GM12878 (cell line): ENCODE results near the gene PAOX. TPM values are rescaled to one million over a fixed set of nuclear protein-coding genes. Genes with fewer than 3 reads are reported as not detected.
A peak's percentile ranks its signal among the peaks of the same experiment; 100 is the strongest.

Source experiments
- ATAC-seq: fragments of 200-7000 bp; cut with Tn5 transposase; 3 replicates; pipeline ENCODE4 v1.9.1; 2020; ENCODE audit warnings: mild to moderate bottlenecking, moderate library complexity
- BruUV-seq: library from RNA; stranded (reverse); fragments of 400-500 nt; replicated peaks from 2 replicates; lab custom pipeline; 2021; lab: Mats Ljungman, UMichigan
- CTCF ChIA-PET: fragments of 300-600 bp; sonication (Branson Sonifier 250); formaldehyde crosslinking; extraction: SDS; loops from one replicate; lab custom pipeline; 2021; ENCODE audit warnings: inconsistent platforms; lab: Yijun Ruan, JAX
- POLR2A ChIA-PET: fragments of 350-600 bp; formaldehyde crosslinking; extraction: SDS; loops from one replicate; lab custom pipeline; 2021; ENCODE audit warnings: inconsistent platforms; lab: Charles Lee
- RAD21 ChIA-PET: fragments of 300-600 bp; sonication (Branson Sonifier 250); formaldehyde crosslinking; loops from one replicate; lab custom pipeline; 2023; ENCODE audit warnings: antibody characterized with exemption; ENCODE audit not compliant: unreplicated experiment; lab: Charles Lee
- SMC1A ChIA-PET: fragments of 300-600 bp; sonication (Branson Sonifier 250); formaldehyde crosslinking; loops from one replicate; lab custom pipeline; 2023; ENCODE audit not compliant: unreplicated experiment, uncharacterized antibody; lab: Charles Lee
- DNase-seq: peaks from one replicate; pipeline ENCODE4 v3.0.0-alpha.2; 2011; ENCODE audit warnings: low read depth, low spot score
- FAIRE-seq: peaks from 3 replicates; lab custom pipeline; 2011; peaks lifted over from hg19 to GRCh38; lab: Jason Lieb, UNC
- H2AFZ ChIP-seq: 2 replicates; pipeline ENCODE4 v1.6.0; 2011; ENCODE audit warnings: low read depth, low read length, control low read depth; ENCODE audit not compliant: control insufficient read depth
- H3K27ac ChIP-seq: 2 replicates; pipeline ENCODE4 v1.5.1; 2011; ENCODE audit warnings: control low read depth; ENCODE audit not compliant: control insufficient read depth, insufficient read depth
- H3K27me3 ChIP-seq, 2 experiments: replicated peaks in 1 of 2; 2 replicates each; pipeline versions ENCODE4 v1.6.0 to v1.6.1; 2011; ENCODE audit warnings: low read length in 1 of 2; ENCODE audit not compliant: control insufficient read depth in 2 of 2, insufficient read depth in 2 of 2
- H3K36me3 ChIP-seq, 2 experiments: 2 replicates each; pipeline ENCODE4 v1.5.1; 2011; ENCODE audit warnings: low read length in 1 of 2; ENCODE audit not compliant: control insufficient read depth in 2 of 2, insufficient read depth in 2 of 2
- H3K4me1 ChIP-seq: 2 replicates; pipeline ENCODE4 v1.6.1; 2011; ENCODE audit warnings: mild to moderate bottlenecking, low read length, moderate library complexity, mixed read lengths; ENCODE audit not compliant: control insufficient read depth, insufficient read depth
- H3K4me2 ChIP-seq: 2 replicates; pipeline ENCODE4 v1.6.0; 2011; ENCODE audit warnings: control low read depth; ENCODE audit not compliant: control insufficient read depth, insufficient read depth
- H3K4me3 ChIP-seq: fragments of 200-600 bp; sonication (generic); 2 replicates; pipeline ENCODE4 v1.5.1; 2016
- H3K79me2 ChIP-seq: 2 replicates; pipeline ENCODE4 v1.6.0; 2011; ENCODE audit warnings: low read length; ENCODE audit not compliant: control insufficient read depth, insufficient read depth
- H3K9ac ChIP-seq: 2 replicates; pipeline ENCODE4 v1.8.0; 2011; ENCODE audit warnings: low read length, control low read depth, mixed read lengths; ENCODE audit not compliant: control insufficient read depth, insufficient read depth
- H3K9me3 ChIP-seq: replicated peaks from 3 replicates; pipeline ENCODE4 v1.5.1; 2011; ENCODE audit warnings: mild to moderate bottlenecking, low read length; ENCODE audit not compliant: control insufficient read depth, insufficient read depth
- H4K20me1 ChIP-seq: 2 replicates; pipeline ENCODE4 v1.6.0; 2011; ENCODE audit not compliant: control insufficient read depth, insufficient read depth
- BHLHE40 ChIP-seq, 2 experiments: fragments of 450-650 bp in 1 of 2; IDR thresholded peaks; 2 replicates each; pipeline ENCODE4 v1.6.1; 2011 to 2017; ENCODE audit warnings: low read depth in 2 of 2, borderline replicate concordance in 1 of 2, improper control_type of control experiment in 1 of 2, low read length in 1 of 2, mild to moderate bottlenecking in 1 of 2
- BRCA1 ChIP-seq: IDR thresholded peaks from 2 replicates; pipeline ENCODE4 v1.6.1; 2011; ENCODE audit warnings: low read depth, low read length, improper control_type of control experiment
- CBFB ChIP-seq: IDR thresholded peaks from 2 replicates; pipeline ENCODE4 v1.6.1; 2016; ENCODE audit warnings: antibody characterized with exemption, low read depth
- CHD2 ChIP-seq: IDR thresholded peaks from 2 replicates; pipeline ENCODE4 v1.6.1; 2011; ENCODE audit warnings: low read depth, low read length, improper control_type of control experiment, borderline replicate concordance
- CHD4 ChIP-seq: fragments of 200-600 bp; sonication (generic); IDR thresholded peaks from 2 replicates; pipeline ENCODE4 v1.6.1; 2016; ENCODE audit warnings: mild to moderate bottlenecking
- EGR1 ChIP-seq, 2 experiments: IDR thresholded peaks; 1 replicate in 1 of 2; 2 replicates in 1 of 2; pipeline ENCODE4 v1.6.1; 2011 to 2012; ENCODE audit warnings: low read depth in 2 of 2, low read length in 2 of 2, borderline replicate concordance in 1 of 2, mild to moderate bottlenecking in 1 of 2, moderate library complexity in 1 of 2
- HCFC1 ChIP-seq: fragments of 150-350 bp; IDR thresholded peaks from 2 replicates; pipeline ENCODE4 v1.6.1; 2014; ENCODE audit warnings: low read length
- IKZF1 ChIP-seq: fragments of 450-650 bp; conservative IDR thresholded peaks from 2 replicates; pipeline ENCODE4 v1.6.1; 2017; ENCODE audit warnings: antibody characterized with exemption, mild to moderate bottlenecking
- RCOR1 ChIP-seq: conservative IDR thresholded peaks from 2 replicates; pipeline ENCODE4 v1.6.1; 2012; ENCODE audit warnings: low read depth, low read length, improper control_type of control experiment
- RFX5 ChIP-seq: IDR thresholded peaks from 2 replicates; pipeline ENCODE4 v1.6.1; 2011; ENCODE audit warnings: low read depth, low read length, improper control_type of control experiment
- SMARCA5 ChIP-seq: fragments of 450-650 bp; IDR thresholded peaks from 2 replicates; pipeline ENCODE4 v1.6.1; 2017; ENCODE audit warnings: mild to moderate bottlenecking
- STAT3 ChIP-seq: IDR thresholded peaks from 2 replicates; pipeline ENCODE4 v1.6.1; 2011; ENCODE audit warnings: low read depth, low read length, improper control_type of control experiment
- YY1 ChIP-seq: IDR thresholded peaks from 2 replicates; pipeline ENCODE4 v1.6.1; 2011; ENCODE audit warnings: low read depth, mild to moderate bottlenecking, low read length
- ZNF207 ChIP-seq: fragments of 450-650 bp; IDR thresholded peaks from 2 replicates; pipeline ENCODE4 v1.6.1; 2014; ENCODE audit warnings: antibody characterized with exemption, mild to moderate bottlenecking, borderline replicate concordance
- ZNF687 ChIP-seq: fragments of 450-650 bp; IDR thresholded peaks from 2 replicates; pipeline ENCODE4 v1.6.1; 2017; ENCODE audit warnings: mild to moderate bottlenecking, moderate library complexity
- WGBS: methylation state at CpG from one replicate; pipeline ENCODE4 v1.1.6; 2016; ENCODE audit warnings: low lambda C conversion rate; ENCODE audit not compliant: insufficient replicate concordance, insufficient coverage; ENCODE audit errors: missing lambda C conversion rate; 5-methylcytosine and 5-hydroxymethylcytosine counted together
- in situ Hi-C: fragments of 300-500 bp; cut with MboI; formaldehyde crosslinking; loops from 9 replicates; pipeline ENCODE4 v1.14.3; 2018; ENCODE audit warnings: mixed read lengths
- intact Hi-C: fragments of 100-400 bp; cut with micrococcal nuclease; formaldehyde crosslinking; loops from one replicate; pipeline ENCODE4 v1.14.2; 2022; ENCODE audit not compliant: unreplicated experiment
- polyA plus RNA-seq, 11 experiments: library from polyadenylated mRNA; depleted of rRNA in 4 of 11; unstranded in 6 of 11; stranded (reverse) in 5 of 11; fragments of >200 nt; fragmentation: Nextera tagmentation in 4 of 11; fragmentation: Illumina TruSeq in 1 of 11; extraction: Ambion mirVana in 4 of 11; extraction: Trizol in 1 of 11; gene quantifications; 1 replicate in 1 of 11; 2 replicates in 10 of 11; pipeline versions ENCODE4 v1.2.1 to v1.2.3, GENCODE V29; 2011 to 2016; ENCODE audit warnings: inconsistent platforms in 2 of 11, missing spikeins in 2 of 11, low read depth in 1 of 11
- total RNA-seq, 4 experiments: library from RNA; depleted of rRNA in 3 of 4; stranded (reverse); fragments of >200 nt in 3 of 4; fragmentation: Illumina TruSeq in 1 of 4; extraction: Trizol in 1 of 4; gene quantifications; 2 replicates each; pipeline versions ENCODE4 v1.2.1 to v1.2.3, GENCODE V29; 2013 to 2021
- TF ChIP-seq, protein P1 (sequence below): fragments of 450-650 bp; IDR thresholded peaks from 2 replicates; pipeline ENCODE4 v1.6.1; 2018; ENCODE audit warnings: borderline replicate concordance, mild to moderate bottlenecking; ENCODE audit not compliant: partially characterized antibody

Gene PAOX
- total and polyA plus RNA-seq, 10 of the 15 experiments (the other 5 are each of a cell fraction or from before 2014, with no cell fraction given), result 1.2 to 22.2 (median 10.5) TPM

DNA sequence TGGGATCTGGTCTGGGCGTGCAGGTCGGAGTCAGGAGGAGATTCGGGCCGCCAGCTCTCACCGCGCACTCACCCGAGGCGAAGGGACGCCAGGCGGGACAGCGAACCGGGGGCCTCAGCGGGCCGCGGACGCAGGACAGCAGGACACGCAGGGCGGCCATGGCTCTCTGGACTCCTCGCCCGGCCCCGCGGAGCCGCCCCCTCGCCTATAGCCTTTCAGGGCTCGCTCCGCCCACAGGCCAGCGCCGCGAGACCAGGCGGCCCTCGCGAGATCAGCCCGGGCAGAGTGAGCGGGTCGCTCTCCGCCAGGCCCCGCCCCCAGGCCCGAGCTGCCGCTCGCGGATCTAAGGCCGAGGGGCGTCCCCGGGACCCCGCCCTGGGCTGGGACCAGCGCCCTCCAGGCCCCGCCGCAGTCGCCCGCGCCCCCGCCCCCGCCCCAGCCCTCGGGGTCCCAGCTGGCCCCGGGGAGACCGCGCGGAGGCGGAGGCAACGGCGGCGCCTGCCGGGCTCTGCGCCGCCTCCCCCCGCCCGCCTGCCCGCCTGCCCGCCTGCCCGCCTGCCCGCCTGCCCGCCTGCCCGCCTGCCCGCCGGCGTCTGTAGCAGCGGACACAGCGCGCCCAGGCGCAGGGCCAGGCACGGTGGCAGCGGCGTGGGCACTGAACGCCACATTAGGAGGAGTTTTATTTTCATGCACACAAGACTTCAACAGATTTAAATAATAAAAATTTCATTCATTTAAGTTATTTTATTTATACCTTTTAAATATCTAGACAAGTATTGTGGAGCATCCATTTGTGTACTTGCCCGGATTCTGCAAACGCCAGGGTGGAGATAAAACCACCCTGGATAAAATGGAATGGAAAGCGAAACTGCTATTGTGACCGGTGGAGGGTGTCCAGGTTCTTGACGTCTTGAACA, 5.6 kb upstream of the PAOX start, which contains the start of gene ECHS1:
Gene ECHS1, minus strand, starts transcription at position 181 of the 917 bp plus-strand sequence. Its CDS starts 21 bp downstream, at position 160.
- H3K4me2 ChIP-seq, result peak within 1 kb of the TSS; percentile 82
- 1% methylated on average over 50 of the region's 89 CpGs for WGBS
- no peaks in the 10 kb centered on the region for H4K20me1 ChIP-seq
- ChIA-PET RAD21 (interaction anchor here (0.6 to 1.6 kb wide), 4 partner anchors 16 to 44 kb away, joined by 3 to 7 read pairs (median 4); no protein-coding TSS in a partner anchor), POLR2A (interaction anchor here (0.5 to 1.7 kb wide), 4 partner anchors 11 to 36 kb away, joined by 3 to 7 read pairs (median 4); no protein-coding TSS in a partner anchor), CTCF (interaction anchor here (0.9 to 1.0 kb wide), 2 partner anchors 44 to 58 kb away, joined by 3 read pairs; no protein-coding TSS in a partner anchor), SMC1A (interaction anchor here (1.5 to 1.6 kb wide), 2 partner anchors 12 to 17 kb away, joined by 4 to 5 read pairs; no protein-coding TSS in a partner anchor)
- peaks cover 0 to 6% of the 10 kb centered on the region in 2 experiments; a peak in 3 of 4 replicates for H3K36me3 ChIP-seq
- peak within 1 kb of the TSS; percentile 58 for H3K27ac ChIP-seq
- no peaks in the 10 kb centered on the region for H3K27me3 ChIP-seq
- peak within 1 kb of the TSS; percentile 63 for H3K4me3 ChIP-seq
- FAIRE-seq (peak; percentile 69), ATAC-seq (peak; percentile 100), DNase-seq (peak; percentile 58)
- intact Hi-C loops (loop anchor here (2.0 kb wide), 1 partner anchor 15 kb away; no protein-coding TSS in a partner anchor), in situ Hi-C loops (no loop called here)
- H3K9me3 ChIP-seq, result no peaks in the 10 kb centered on the region
- peaks cover 5% of the 10 kb centered on the region for H3K79me2 ChIP-seq
- no TSS peak for BruUV-seq
- H3K9ac ChIP-seq, result peak within 1 kb of the TSS; percentile 66
- peak within 1 kb of the TSS; percentile 85 for H2AFZ ChIP-seq
- H3K4me1 ChIP-seq, result peaks cover 8% of the 10 kb centered on the region; the same call in 1 of the 2 replicates
- TF ChIP-seq EGR1 (IDR thresholded peaks at IDR 0.05; ENCODE audit: borderline replicate concordance in 1 of 2, low read depth in 2 of 2, low read length in 2 of 2) (peak in 1 of 2 experiments; percentile 66; a peak in 1 of 3 replicates), CHD2 (peak; percentile 99), CHD4 (no peak), HCFC1 (peak; percentile 47), ZNF207 (peak; percentile 38; the same call in 1 of the 2 replicates), CBFB (peak; percentile 77; the same call in 1 of the 2 replicates), STAT3 (no peak), SMARCA5 (peak; percentile 10; the same call in 1 of the 2 replicates), RFX5 (no peak), BHLHE40 (IDR thresholded peaks at IDR 0.05; ENCODE audit: borderline replicate concordance in 1 of 2, low read depth in 2 of 2, low read length in 1 of 2) (peak in 1 of 2 experiments; percentile 51; a peak in 1 of 4 replicates), YY1 (peak; percentile 94), RCOR1 (peak; percentile 99), BRCA1 (peak; percentile 95), ZNF687 (peak; percentile 43; the same call in 1 of the 2 replicates), IKZF1 (0 out of 2 replicates have a peak, but pooled peaks have one; percentile 40)
- TF ChIP-seq, protein P1, sequence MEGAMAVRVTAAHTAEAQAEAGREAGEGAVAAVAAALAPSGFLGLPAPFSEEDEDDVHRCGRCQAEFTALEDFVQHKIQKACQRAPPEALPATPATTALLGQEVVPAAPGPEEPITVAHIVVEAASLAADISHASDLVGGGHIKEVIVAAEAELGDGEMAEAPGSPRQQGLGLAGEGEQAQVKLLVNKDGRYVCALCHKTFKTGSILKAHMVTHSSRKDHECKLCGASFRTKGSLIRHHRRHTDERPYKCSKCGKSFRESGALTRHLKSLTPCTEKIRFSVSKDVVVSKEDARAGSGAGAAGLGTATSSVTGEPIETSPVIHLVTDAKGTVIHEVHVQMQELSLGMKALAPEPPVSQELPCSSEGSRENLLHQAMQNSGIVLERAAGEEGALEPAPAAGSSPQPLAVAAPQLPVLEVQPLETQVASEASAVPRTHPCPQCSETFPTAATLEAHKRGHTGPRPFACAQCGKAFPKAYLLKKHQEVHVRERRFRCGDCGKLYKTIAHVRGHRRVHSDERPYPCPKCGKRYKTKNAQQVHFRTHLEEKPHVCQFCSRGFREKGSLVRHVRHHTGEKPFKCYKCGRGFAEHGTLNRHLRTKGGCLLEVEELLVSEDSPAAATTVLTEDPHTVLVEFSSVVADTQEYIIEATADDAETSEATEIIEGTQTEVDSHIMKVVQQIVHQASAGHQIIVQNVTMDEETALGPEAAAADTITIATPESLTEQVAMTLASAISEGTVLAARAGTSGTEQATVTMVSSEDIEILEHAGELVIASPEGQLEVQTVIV, result no peak
